ENCODE measurements around the gene ADAMTSL5. TPM values are rescaled to one million over a fixed set of nuclear protein-coding genes. Genes with fewer than 3 reads are reported as not detected.

ADAMTSL5 gene
- 40.8 and 55.7 TPM in 2 replicates for total RNA-seq

GRCh38 chr19:1512671-1513498 lies at the start of gene ADAMTSL5:
TSS of gene ADAMTSL5 (minus strand) at chr19:1513019. CDS start at chr19:1510943, 2,076 bp downstream.

GRCh38 chr19:1523412-1524286 lies 10.8 kb upstream of the ADAMTSL5 start, which contains the start of gene PLK5:
TSS of gene PLK5 (plus strand) at chr19:1524077. CDS start at chr19:1526997, 2,920 bp downstream.

GRCh38 chr19:1491114-1491848 lies 21.5 kb downstream of the ADAMTSL5 start, which contains the start of gene REEP6:
TSS of gene REEP6 (plus strand) at chr19:1491181. CDS start at chr19:1491270, 89 bp downstream.

GRCh38 chr19:1490311-1491113 lies 22.3 kb downstream of the ADAMTSL5 start, which contains the start of gene PCSK4:
TSS of gene PCSK4 (minus strand) at chr19:1490350. CDS start at chr19:1490346, 4 bp downstream.

GRCh38 chr19:1478934-1479707 lies 33.7 kb downstream of the ADAMTSL5 start, which contains the start of gene C19orf25:
TSS of gene C19orf25 (minus strand) at chr19:1479215. CDS start at chr19:1478903, 312 bp downstream.

Other genes starting within 250 kb of the ADAMTSL5 start
- 223 and 337 TPM in 2 replicates for gene CIRBP, start 243.7 kb downstream of the ADAMTSL5 start, total RNA-seq
- 22.0 and 46.3 TPM in 2 replicates for gene FAM174C, start 237.5 kb downstream of the ADAMTSL5 start, total RNA-seq
- 0.39 TPM in 1 of 2 replicates, not detected in the other for gene EFNA2, start 227.1 kb downstream of the ADAMTSL5 start, total RNA-seq
- 34.9 and 91.4 TPM in 2 replicates for gene NDUFS7, start 129.1 kb downstream of the ADAMTSL5 start, total RNA-seq
- gene GAMT, start 111.5 kb downstream of the ADAMTSL5 start, total RNA-seq: 13.3 and 15.5 TPM in 2 replicates
- gene DAZAP1, start 105.4 kb downstream of the ADAMTSL5 start, total RNA-seq: 27.1 and 58.3 TPM in 2 replicates
- gene RPS15, start 74.6 kb downstream of the ADAMTSL5 start, total RNA-seq: 534 and 674 TPM in 2 replicates
- gene APC2, start 62.9 kb downstream of the ADAMTSL5 start, total RNA-seq: 0.22 and 0.39 TPM in 2 replicates
- gene C19orf25, start 33.8 kb downstream of the ADAMTSL5 start, total RNA-seq: 30.1 and 36.9 TPM in 2 replicates
- 2.5 and 3.1 TPM in 2 replicates for gene PCSK4, start 22.7 kb downstream of the ADAMTSL5 start, total RNA-seq
- gene REEP6, start 21.8 kb downstream of the ADAMTSL5 start, total RNA-seq: 5.1 and 7.9 TPM in 2 replicates
- not detected in 2 replicates for gene PLK5, start 11.1 kb upstream of the ADAMTSL5 start, total RNA-seq
- 80.5 and 91.2 TPM in 2 replicates for gene MEX3D, start 55.3 kb upstream of the ADAMTSL5 start, total RNA-seq
- gene MBD3, start 79.8 kb upstream of the ADAMTSL5 start, total RNA-seq: 67.5 and 121 TPM in 2 replicates
- gene UQCR11, start 92.4 kb upstream of the ADAMTSL5 start, total RNA-seq: 37.4 and 43.6 TPM in 2 replicates
- 50.3 and 85.7 TPM in 2 replicates for gene TCF3, start 139.6 kb upstream of the ADAMTSL5 start, total RNA-seq
- gene ONECUT3, start 240.5 kb upstream of the ADAMTSL5 start, total RNA-seq: not detected in 2 replicates

All from placental epithelial cell (primary cell).